Tibial artery (tissue), 4 donors: Measurements from ENCODE around the gene KXD1.

Experiments
- DNase-seq, 2 donors: peaks; one replicate each; pipeline ENCODE4 v3.0.0-alpha.2; 2019
- H3K27ac ChIP-seq, 2 donors: fragments of 200-600 bp; sonication (generic) in 1 of 2; 1 replicate in 1 of 2; 2 replicates in 1 of 2; pipeline ENCODE4 v1.5.1; 2018 to 2019; ENCODE audit warnings: mild to moderate bottlenecking in 1 of 2
- H3K27me3 ChIP-seq, 2 donors: fragments of 200-600 bp; sonication (generic) in 1 of 2; one replicate each; pipeline versions ENCODE4 v1.5.1 to v1.6.0; 2016 to 2019
- H3K36me3 ChIP-seq, 3 donors: fragments of 200-600 bp; sonication (generic) in 2 of 3; one replicate each; pipeline ENCODE4 v1.5.1; 2016 to 2019; ENCODE audit warnings: mild to moderate bottlenecking in 2 of 3
- H3K4me1 ChIP-seq, 4 donors: fragments of 200-600 bp; sonication (generic) in 2 of 4; 1 replicate in 3 of 4; 2 replicates in 1 of 4; pipeline ENCODE4 v1.5.1; 2016 to 2019
- H3K4me3 ChIP-seq, 2 donors: fragments of 200-600 bp; sonication (generic) in 1 of 2; 1 replicate in 1 of 2; 2 replicates in 1 of 2; pipeline ENCODE4 v1.5.1; 2018 to 2019; ENCODE audit warnings: mild to moderate bottlenecking in 2 of 2
- H3K9me3 ChIP-seq, 3 donors: fragments of 200-600 bp; sonication (generic) in 1 of 3; one replicate each; pipeline ENCODE4 v1.5.1; 2016 to 2019
- intact Hi-C: fragments of 100-400 bp; cut with DNase I; formaldehyde crosslinking; loops from one replicate; pipeline ENCODE4 v1.15.0; 2023; ENCODE audit warnings: low total_unique reads
- TF ChIP-seq, protein P1 (sequence below), 2 experiments: fragments of 200-600 bp in 1 of 2; fragments of 450-650 bp in 1 of 2; IDR thresholded peaks; one replicate each; pipeline ENCODE4 v1.5.1; 2017 to 2019; ENCODE audit warnings: antibody characterized with exemption in 2 of 2, mild to moderate bottlenecking in 1 of 2, moderate library complexity in 1 of 2

Gene KXD1

DNA sequence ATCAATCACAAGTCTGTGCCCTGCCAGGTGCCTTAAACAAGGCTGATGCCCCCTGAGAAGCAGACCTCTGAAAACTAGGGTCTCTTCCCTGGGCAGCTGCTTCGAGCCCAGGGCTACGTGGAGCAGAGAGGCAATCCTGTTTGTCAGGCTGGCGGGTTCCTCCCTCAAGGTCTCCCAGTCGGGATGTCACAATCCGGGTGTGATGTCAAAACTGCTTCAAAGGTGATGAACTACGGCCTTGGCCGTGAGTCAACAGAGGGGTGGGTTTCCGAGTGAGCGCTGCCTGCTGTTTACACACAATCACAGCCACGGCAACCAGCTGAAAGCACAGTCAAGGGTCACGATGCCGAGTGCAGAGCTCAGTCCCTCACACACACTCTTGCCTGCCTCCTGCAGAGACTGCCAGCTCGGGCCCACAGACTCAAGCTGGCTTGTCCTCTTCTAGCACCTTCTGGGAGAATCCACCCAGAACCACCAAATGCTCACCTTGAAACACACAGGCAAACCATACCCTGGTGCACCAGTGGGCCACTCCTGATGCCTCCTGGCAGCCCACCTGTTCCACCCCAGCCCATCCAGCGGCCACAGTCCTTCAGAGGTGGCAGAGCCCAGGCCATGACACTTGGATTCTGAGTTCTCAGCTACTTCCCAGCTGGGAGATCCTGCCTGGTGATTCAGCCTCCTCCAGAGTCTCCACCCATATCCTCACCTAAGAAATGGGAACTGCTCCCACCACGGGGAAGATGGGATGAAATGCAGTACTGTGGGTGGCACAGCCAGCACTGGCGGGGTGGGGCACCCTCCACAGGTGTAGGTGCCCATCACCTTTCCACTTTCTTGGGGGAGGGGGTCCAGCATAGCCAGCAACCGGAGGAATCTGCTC lies 42.6 kb upstream of the KXD1 start:
- intact Hi-C loops: no loop called here
- H3K27me3 ChIP-seq: no peaks in the 10 kb centered on the region
- H3K27ac ChIP-seq: peak overlapping the region; percentile 14 to 61
- no peaks in the 10 kb centered on the region for H3K9me3 ChIP-seq
- peak in 1 of 2 donors; percentile 45 for DNase-seq
- H3K4me3 ChIP-seq: no peak overlapping the region
- peaks cover 0 to 76% (median 47%) of the 10 kb centered on the region in 4 donors for H3K4me1 ChIP-seq
- no peaks in the 10 kb centered on the region for H3K36me3 ChIP-seq
- TF ChIP-seq, protein P1, sequence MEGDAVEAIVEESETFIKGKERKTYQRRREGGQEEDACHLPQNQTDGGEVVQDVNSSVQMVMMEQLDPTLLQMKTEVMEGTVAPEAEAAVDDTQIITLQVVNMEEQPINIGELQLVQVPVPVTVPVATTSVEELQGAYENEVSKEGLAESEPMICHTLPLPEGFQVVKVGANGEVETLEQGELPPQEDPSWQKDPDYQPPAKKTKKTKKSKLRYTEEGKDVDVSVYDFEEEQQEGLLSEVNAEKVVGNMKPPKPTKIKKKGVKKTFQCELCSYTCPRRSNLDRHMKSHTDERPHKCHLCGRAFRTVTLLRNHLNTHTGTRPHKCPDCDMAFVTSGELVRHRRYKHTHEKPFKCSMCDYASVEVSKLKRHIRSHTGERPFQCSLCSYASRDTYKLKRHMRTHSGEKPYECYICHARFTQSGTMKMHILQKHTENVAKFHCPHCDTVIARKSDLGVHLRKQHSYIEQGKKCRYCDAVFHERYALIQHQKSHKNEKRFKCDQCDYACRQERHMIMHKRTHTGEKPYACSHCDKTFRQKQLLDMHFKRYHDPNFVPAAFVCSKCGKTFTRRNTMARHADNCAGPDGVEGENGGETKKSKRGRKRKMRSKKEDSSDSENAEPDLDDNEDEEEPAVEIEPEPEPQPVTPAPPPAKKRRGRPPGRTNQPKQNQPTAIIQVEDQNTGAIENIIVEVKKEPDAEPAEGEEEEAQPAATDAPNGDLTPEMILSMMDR (IDR thresholded peaks at IDR 0.05): no peak

DNA sequence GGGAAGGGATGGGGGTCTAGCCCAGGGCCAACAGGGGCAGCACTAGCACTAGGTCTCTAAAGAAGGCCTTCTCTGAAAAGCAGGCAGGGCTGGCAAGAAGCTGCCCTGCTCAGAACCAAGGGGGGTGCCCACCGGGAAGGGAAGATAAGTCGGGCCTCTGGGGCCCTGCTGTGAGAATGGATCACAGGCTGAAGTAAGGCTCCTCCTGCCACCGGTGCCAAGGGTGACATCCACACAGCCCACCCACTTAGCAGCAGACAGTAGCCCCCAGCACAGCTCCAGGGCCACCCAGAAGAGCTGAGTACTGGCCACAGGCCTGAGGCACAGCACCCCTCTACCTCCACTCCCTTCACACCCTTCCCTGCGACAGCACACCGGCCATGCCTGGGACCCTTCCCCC lies 41.7 kb upstream of the KXD1 start:
- Histone ChIP-seq H3K4me1 (peaks cover 0 to 72% (median 43%) of the 10 kb centered on the region in 4 donors), H3K4me3 (no peak overlapping the region), H3K27me3 (no peaks in the 10 kb centered on the region), H3K9me3 (no peaks in the 10 kb centered on the region), H3K27ac (peak overlapping the region in 1 of 2 donors; percentile 61), H3K36me3 (no peaks in the 10 kb centered on the region)
- no peak for DNase-seq
- TF ChIP-seq, protein P1 (IDR thresholded peaks at IDR 0.05): no peak
- intact Hi-C loops: no loop called here

DNA sequence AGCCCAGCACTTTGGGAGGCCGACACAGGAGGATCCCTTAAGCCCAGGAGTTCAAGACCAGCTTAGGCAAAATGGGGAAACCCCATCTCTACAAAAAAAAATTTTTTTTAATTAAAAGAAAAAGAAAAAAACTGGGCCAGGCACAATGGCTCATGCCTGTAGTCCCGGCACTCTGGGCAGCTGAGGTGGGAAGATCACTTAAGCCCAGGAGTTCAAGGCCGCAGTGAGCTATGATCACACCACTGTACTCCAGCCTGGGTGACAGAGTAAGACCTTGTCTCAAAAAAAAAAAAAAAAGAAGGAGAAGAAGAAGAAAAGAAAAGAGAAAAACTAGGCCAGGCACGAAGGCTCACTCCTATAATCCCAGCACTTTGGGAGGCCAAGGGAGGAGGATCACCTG lies 40.1 kb upstream of the KXD1 start:
- intact Hi-C loops: no loop called here
- Histone ChIP-seq H3K4me1 (peaks cover 0 to 61% (median 41%) of the 10 kb centered on the region in 4 donors), H3K4me3 (no peak overlapping the region), H3K36me3 (no peaks in the 10 kb centered on the region), H3K27ac (no peak overlapping the region), H3K27me3 (no peaks in the 10 kb centered on the region), H3K9me3 (no peaks in the 10 kb centered on the region)
- no peak for DNase-seq
- TF ChIP-seq, protein P1 (IDR thresholded peaks at IDR 0.05): no peak

DNA sequence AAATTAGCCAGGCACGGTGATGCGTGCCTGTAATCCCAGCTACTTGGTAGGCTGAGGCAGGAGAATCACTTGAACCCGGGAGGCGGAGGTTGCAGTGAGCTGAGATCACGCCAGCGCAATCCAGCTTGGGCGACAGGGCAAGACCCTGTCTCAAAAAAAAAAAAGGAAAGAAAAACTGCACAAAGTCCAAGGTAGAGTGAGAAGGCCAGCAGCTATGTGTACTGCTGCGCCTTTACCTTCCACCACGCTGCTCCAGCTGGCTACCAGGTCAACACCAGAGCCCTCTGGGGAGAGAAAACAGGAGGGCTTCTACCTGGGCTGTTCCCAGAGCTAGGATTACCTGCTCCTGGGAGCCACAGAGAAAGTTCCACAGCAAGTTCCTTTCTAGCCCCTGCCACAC lies 39.0 kb upstream of the KXD1 start:
- Histone ChIP-seq H3K36me3 (no peaks in the 10 kb centered on the region), H3K4me1 (peaks cover 0 to 51% (median 32%) of the 10 kb centered on the region in 4 donors), H3K9me3 (no peaks in the 10 kb centered on the region), H3K27me3 (no peaks in the 10 kb centered on the region), H3K4me3 (no peak overlapping the region), H3K27ac (peak overlapping the region in 1 of 2 donors; percentile 95)
- TF ChIP-seq, protein P1 (IDR thresholded peaks at IDR 0.05): no peak
- intact Hi-C loops: no loop called here
- DNase-seq: no peak

DNA sequence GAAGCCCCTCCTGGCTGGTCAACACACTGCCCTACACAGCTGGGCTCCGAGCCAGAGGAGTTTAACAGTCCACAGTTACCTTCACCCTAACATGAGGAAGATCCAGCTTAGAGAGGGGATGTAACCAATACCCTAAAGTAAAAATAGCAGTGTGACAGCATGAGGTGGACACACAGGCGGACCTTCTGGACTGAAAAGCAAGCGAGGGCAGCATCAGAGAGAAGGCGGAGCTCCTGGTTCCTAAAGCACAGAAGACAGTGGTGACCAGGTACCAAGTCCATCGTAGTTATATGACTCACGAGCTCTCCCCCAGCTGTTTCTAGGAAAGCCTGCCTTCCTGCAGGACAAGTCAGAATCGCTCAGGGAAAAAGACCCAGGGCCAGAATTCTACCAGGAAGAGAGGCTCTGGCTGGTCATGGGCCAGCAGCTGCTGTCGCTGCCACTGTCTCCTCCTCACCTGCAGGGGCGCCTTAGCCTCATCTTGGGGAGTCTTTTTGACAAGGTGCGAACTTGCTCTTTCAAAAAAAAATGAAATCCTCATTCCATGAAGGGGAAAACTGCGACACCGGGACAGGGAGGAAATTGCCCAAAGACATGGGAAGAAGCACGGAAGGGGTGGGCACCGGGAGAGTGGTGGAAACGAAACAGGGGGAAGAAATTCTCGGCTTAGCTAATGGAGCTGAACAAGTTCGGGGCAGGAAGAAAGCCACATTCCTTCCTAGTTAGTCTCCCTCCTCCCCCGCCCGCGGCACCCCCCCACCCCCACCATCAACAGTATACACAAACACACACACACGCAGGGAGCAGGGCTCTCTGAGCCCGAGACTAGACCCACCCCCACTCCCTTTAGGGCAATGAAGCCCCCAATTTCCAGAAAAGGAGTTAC lies 37.5 kb upstream of the KXD1 start:
- intact Hi-C loops: loop anchor here (5.0 kb wide), 1 partner anchor 53 kb away; no protein-coding TSS in a partner anchor

More for the DNA sequence above, 37.5 kb upstream of the KXD1 start:
- TF ChIP-seq, protein P1 (IDR thresholded peaks at IDR 0.05): peak; percentile 22 to 44
- Histone ChIP-seq H3K36me3 (no peaks in the 10 kb centered on the region), H3K4me1 (peaks cover 0 to 35% (median 19%) of the 10 kb centered on the region in 4 donors), H3K27ac (peak overlapping the region; percentile 95 to 99), H3K9me3 (no peaks in the 10 kb centered on the region), H3K27me3 (no peaks in the 10 kb centered on the region), H3K4me3 (peak overlapping the region; percentile 94 to 98)
- peak in 1 of 2 donors; percentile 58 for DNase-seq
